Stimulated activated naive B cell treated with anti-CD40 and anti-IgM and Interleukin-4, amounts not matched to agents 10 μg/mL and 1 μg/mL and 100 μg/mL, for 72 hours (primary cell): ENCODE measurements around the gene EVX1.

Experiments used
- ATAC-seq, 2 donors: fragments of 150-1000 bp; cut with Tn5 transposase; replicated peaks; 2 replicates each; pipeline ENCODE4 v1.10.0; 2021; ENCODE audit warnings: moderate library complexity in 1 of 2
- DNase-seq: peaks from one replicate; pipeline ENCODE4 v3.0.0; 2021
- H3K27ac Mint-ChIP-seq: one replicate; pipeline ENCODE4 v1.8.0; 2022; ENCODE audit warnings: mild to moderate bottlenecking, mixed read lengths
- H3K27me3 Mint-ChIP-seq, 2 donors: one replicate each; pipeline ENCODE4 v1.8.0; 2022; ENCODE audit warnings: mixed read lengths in 2 of 2
- H3K36me3 Mint-ChIP-seq, 2 donors: one replicate each; pipeline ENCODE4 v1.8.0; 2022; ENCODE audit warnings: mixed read lengths in 2 of 2, mild to moderate bottlenecking in 1 of 2
- H3K4me1 Mint-ChIP-seq, 2 donors: one replicate each; pipeline ENCODE4 v1.8.0; 2022; ENCODE audit warnings: mixed read lengths in 2 of 2, mild to moderate bottlenecking in 1 of 2
- H3K4me3 Mint-ChIP-seq, 2 donors: one replicate each; pipeline ENCODE4 v1.8.0; 2022; ENCODE audit warnings: mild to moderate bottlenecking in 2 of 2, mixed read lengths in 2 of 2, moderate library complexity in 1 of 2
- H3K9me3 Mint-ChIP-seq, 2 donors: one replicate each; pipeline ENCODE4 v1.8.0; 2022; ENCODE audit warnings: mixed read lengths in 2 of 2, mild to moderate bottlenecking in 1 of 2

EVX1 gene

GRCh38 chr7:27242555-27243339 is at the start of gene EVX1:
Gene EVX1, plus strand, starts transcription at chr7:27242802. Its CDS starts 229 bp downstream, at chr7:27243031.
- H3K27ac Mint-ChIP-seq = peak within 1 kb of the TSS; percentile 88
- ATAC-seq (no peak), DNase-seq (no peak)
- H3K36me3 Mint-ChIP-seq = peaks cover 2 to 9% of the 10 kb centered on the region in 2 donors
- H3K9me3 Mint-ChIP-seq = peaks cover 0 to 4% of the 10 kb centered on the region in 2 donors
- peaks cover 82 to 96% of the 10 kb centered on the region in 2 donors for H3K27me3 Mint-ChIP-seq
- H3K4me3 Mint-ChIP-seq = peak within 1 kb of the TSS; percentile 67 to 69
- peaks cover 23 to 44% of the 10 kb centered on the region in 2 donors for H3K4me1 Mint-ChIP-seq

- DNase-seq (no peak), ATAC-seq (no peak)
- peaks cover 62 to 78% of the 10 kb centered on the region in 2 donors for H3K27me3 Mint-ChIP-seq
- peaks cover 17 to 45% of the 10 kb centered on the region in 2 donors for H3K4me1 Mint-ChIP-seq
- peak overlapping the region; percentile 31 for H3K27ac Mint-ChIP-seq
- peaks cover 2% of the 10 kb centered on the region in 2 donors for H3K36me3 Mint-ChIP-seq
- H3K4me3 Mint-ChIP-seq = peak overlapping the region; percentile 13 to 41
- no peaks in the 10 kb centered on the region for H3K9me3 Mint-ChIP-seq
Observed at GRCh38 chr7:27193335-27194001, 49.1 kb upstream of the EVX1 start.

- Mint-ChIP-seq H3K4me1 (peaks cover 15 to 44% of the 10 kb centered on the region in 2 donors), H3K4me3 (no peak overlapping the region), H3K36me3 (peaks cover 2% of the 10 kb centered on the region in 2 donors), H3K27me3 (peaks cover 62 to 78% of the 10 kb centered on the region in 2 donors), H3K27ac (peak overlapping the region; percentile 31), H3K9me3 (no peaks in the 10 kb centered on the region)
- no peak for DNase-seq
- no peak for ATAC-seq
Observed at GRCh38 chr7:27194002-27194352, 48.6 kb upstream of the EVX1 start.

DNA sequence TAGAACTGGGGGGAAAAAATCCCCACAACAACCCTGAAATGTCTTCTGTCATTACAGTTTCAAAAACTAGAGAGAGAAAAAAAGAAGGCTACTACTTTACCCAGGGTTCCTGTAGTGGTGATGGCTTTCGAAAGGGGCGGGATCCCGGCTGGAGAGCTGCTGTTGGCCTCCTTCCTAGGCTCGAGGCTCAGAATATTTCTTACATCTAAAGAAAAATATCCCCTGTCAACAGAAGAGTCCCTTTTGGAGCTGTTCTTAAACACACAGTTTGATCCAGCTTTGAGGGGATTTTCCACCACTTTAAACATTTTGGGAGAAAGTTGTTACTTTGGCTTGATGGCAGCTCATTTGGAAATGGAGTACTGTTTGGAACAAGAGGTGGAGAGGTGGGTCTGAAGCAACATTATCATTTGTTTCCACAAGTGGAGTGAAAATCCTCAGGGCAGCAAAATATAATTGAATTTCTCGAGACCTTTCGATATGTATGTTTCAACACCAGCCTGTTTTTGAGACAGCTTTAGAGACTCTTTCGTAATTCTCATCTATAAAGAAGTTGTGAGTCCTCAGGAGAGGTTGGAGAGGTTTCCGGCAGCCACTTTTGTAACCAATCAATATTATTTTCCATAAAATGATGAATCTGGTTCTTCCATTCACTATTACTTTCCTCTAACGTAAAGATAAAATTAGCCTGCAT is 47.8 kb upstream of the EVX1 start:
- H3K27ac Mint-ChIP-seq = no peak overlapping the region
- peaks cover 10 to 39% of the 10 kb centered on the region in 2 donors for H3K4me1 Mint-ChIP-seq
- ATAC-seq = no peak
- H3K4me3 Mint-ChIP-seq = no peak overlapping the region
- H3K27me3 Mint-ChIP-seq = peaks cover 59 to 73% of the 10 kb centered on the region in 2 donors
- H3K36me3 Mint-ChIP-seq = peaks cover under 1 to 5% of the 10 kb centered on the region in 2 donors
- H3K9me3 Mint-ChIP-seq = no peaks in the 10 kb centered on the region
- DNase-seq = no peak

- peak; percentile 58 for DNase-seq
- peak in 1 of 2 donors; percentile 37 for ATAC-seq
- H3K36me3 Mint-ChIP-seq = peaks cover 0 to 4% of the 10 kb centered on the region in 2 donors
- no peak overlapping the region for H3K4me3 Mint-ChIP-seq
- H3K27me3 Mint-ChIP-seq = peaks cover 59 to 75% of the 10 kb centered on the region in 2 donors
- H3K4me1 Mint-ChIP-seq = peaks cover 22 to 51% of the 10 kb centered on the region in 2 donors
- peak overlapping the region; percentile 71 for H3K27ac Mint-ChIP-seq
- H3K9me3 Mint-ChIP-seq = no peaks in the 10 kb centered on the region
Observed at GRCh38 chr7:27196287-27196767, 46.3 kb upstream of the EVX1 start.

DNA sequence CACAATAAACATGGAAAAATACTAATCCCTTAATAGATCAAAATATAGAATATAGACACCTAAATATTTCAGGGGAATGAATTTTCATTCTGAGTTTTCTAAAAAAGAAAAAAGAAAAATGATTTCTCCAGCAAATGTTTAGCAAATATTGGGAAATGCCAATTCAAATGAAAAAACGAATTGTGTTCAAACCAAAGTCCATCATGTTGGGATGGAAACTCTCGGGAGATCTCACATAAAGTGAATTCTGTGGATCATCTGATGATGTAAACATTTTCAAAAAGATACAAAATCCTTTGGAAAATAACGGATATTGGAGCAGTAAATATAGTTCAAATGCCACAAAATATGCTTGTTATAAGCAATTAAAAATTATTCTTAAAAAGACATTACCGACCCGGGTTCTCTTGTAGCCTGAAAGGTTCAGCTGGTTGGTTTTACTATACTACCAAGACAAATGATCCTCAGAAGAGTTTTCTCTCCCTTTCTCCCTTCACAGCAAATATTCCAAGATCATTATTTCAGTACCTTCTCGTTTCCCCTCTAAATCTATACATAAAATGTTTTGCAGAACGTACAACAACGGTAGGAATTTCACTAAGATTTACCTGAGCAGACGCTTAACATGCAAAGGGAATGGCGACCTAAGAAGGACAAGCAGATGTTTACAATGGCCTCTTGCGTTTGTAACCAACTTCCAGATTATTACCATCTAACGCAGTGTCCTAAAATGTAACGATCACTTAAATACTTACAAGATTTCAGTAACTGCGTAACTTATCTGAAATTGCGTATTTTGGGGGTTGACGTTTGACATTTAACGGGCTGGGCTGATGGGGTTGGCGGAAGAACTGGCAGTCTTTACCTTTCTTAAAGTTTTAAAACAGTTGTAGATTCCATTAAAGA is 45.2 kb upstream of the EVX1 start:
- no peak for DNase-seq
- ATAC-seq = no peak
- Mint-ChIP-seq H3K36me3 (peaks cover 0 to 3% of the 10 kb centered on the region in 2 donors), H3K27ac (no peak overlapping the region), H3K27me3 (peaks cover 59 to 75% of the 10 kb centered on the region in 2 donors), H3K4me3 (no peak overlapping the region), H3K9me3 (no peaks in the 10 kb centered on the region), H3K4me1 (peaks cover 29 to 51% of the 10 kb centered on the region in 2 donors)

- ATAC-seq (no peak), DNase-seq (no peak)
- H3K27me3 Mint-ChIP-seq = peaks cover 67 to 78% of the 10 kb centered on the region in 2 donors
Observed at GRCh38 chr7:27198138-27198841, 44.3 kb upstream of the EVX1 start.

GRCh38 chr7:27198871-27199801 is 43.5 kb upstream of the EVX1 start:
- Mint-ChIP-seq H3K36me3 (peaks cover 0 to 3% of the 10 kb centered on the region in 2 donors), H3K4me1 (peaks cover 29 to 47% of the 10 kb centered on the region in 2 donors), H3K27ac (peak overlapping the region; percentile 57), H3K27me3 (peaks cover 76 to 83% of the 10 kb centered on the region in 2 donors), H3K9me3 (no peaks in the 10 kb centered on the region), H3K4me3 (peak overlapping the region; percentile 71 to 74)
- ATAC-seq (no peak), DNase-seq (no peak)

More at GRCh38 chr7:27198138-27198841, 44.3 kb upstream of the EVX1 start:
- Mint-ChIP-seq H3K4me1 (peaks cover 29 to 49% of the 10 kb centered on the region in 2 donors), H3K4me3 (peak overlapping the region; percentile 2 to 74), H3K9me3 (no peaks in the 10 kb centered on the region), H3K27ac (peak overlapping the region; percentile 66), H3K36me3 (peaks cover 0 to 3% of the 10 kb centered on the region in 2 donors)

GRCh38 chr7:27199849-27200760 is 42.5 kb upstream of the EVX1 start, which contains the start of gene HOXA13:
Gene HOXA13, minus strand, starts transcription at chr7:27200091. Its CDS starts 14 bp downstream, at chr7:27200077.
- peaks cover 81 to 83% of the 10 kb centered on the region in 2 donors for H3K27me3 Mint-ChIP-seq
- H3K4me3 Mint-ChIP-seq = peak within 1 kb of the TSS; percentile 88 to 89
- peak within 1 kb of the TSS; percentile 79 for H3K27ac Mint-ChIP-seq
- no peaks in the 10 kb centered on the region for H3K9me3 Mint-ChIP-seq
- peaks cover 36 to 54% of the 10 kb centered on the region in 2 donors for H3K4me1 Mint-ChIP-seq
- peaks cover 0 to 3% of the 10 kb centered on the region in 2 donors for H3K36me3 Mint-ChIP-seq
- ATAC-seq (peak; percentile 41 to 54), DNase-seq (no peak)

DNA sequence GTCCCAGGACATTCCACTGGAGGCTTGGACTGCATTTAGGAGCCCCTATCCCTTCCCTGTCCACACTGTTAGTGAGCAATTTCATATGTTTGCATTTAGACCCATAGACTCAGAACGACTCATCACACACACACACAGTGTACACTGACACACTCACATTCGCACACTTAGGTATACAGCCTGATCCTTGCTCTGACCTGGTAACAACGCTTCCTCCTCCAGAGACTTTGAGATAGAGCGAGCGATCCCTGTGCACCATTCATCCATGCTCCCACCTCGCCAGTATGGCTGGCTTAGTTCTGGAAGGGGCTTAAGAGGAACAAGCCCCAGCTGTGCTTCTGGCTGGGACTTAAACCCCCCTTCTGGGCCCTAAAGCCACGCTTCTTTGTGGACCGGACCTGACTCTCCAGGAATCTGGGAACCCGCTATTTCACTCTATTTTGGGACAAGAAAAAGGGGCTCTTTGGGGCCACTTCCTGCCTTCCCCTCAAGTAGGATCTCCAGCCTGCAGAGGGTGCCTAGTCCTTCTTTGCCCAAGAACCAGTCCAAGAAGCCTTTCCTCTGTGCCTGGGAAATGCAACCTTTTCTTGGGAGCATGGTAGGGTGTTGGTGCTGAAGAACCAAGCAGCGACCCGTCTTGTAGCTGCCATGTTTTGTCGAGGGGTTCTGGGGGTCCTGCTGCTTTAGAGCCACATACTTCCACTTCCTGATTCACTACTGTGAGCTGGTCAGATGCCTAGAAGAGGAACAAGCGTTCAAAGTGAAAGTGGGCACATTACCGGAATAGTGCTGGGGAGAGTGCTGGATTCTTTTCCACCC is 41.6 kb upstream of the EVX1 start:
- DNase-seq (no peak), ATAC-seq (peak; percentile 63 to 71)
- H3K4me3 Mint-ChIP-seq = peak overlapping the region; percentile 88 to 89
- H3K9me3 Mint-ChIP-seq = no peaks in the 10 kb centered on the region
- H3K27me3 Mint-ChIP-seq = peaks cover 84 to 86% of the 10 kb centered on the region in 2 donors
- H3K36me3 Mint-ChIP-seq = peaks cover 0 to 5% of the 10 kb centered on the region in 2 donors
- H3K27ac Mint-ChIP-seq = peak overlapping the region; percentile 79
- H3K4me1 Mint-ChIP-seq = peaks cover 40 to 63% of the 10 kb centered on the region in 2 donors
